Suprapubic skin (tissue), 3 donors: ENCODE data around the gene PSTPIP2.

Experiments used
- POLR2A ChIP-seq, 2 donors: fragments of 450-650 bp; IDR thresholded peaks; one replicate each; pipeline ENCODE4 v1.6.1; 2017; ENCODE audit warnings: antibody characterized with exemption in 2 of 2, mild to moderate bottlenecking in 2 of 2, moderate library complexity in 2 of 2
- TF ChIP-seq, protein P1 (sequence below), 2 donors: fragments of 200-600 bp in 1 of 2; fragments of 450-650 bp in 1 of 2; sonication (generic) in 1 of 2; IDR thresholded peaks; one replicate each; pipeline ENCODE4 v1.5.1; 2016 to 2019; ENCODE audit warnings: antibody characterized with exemption in 2 of 2, mild to moderate bottlenecking in 1 of 2, moderate library complexity in 1 of 2

DNA sequence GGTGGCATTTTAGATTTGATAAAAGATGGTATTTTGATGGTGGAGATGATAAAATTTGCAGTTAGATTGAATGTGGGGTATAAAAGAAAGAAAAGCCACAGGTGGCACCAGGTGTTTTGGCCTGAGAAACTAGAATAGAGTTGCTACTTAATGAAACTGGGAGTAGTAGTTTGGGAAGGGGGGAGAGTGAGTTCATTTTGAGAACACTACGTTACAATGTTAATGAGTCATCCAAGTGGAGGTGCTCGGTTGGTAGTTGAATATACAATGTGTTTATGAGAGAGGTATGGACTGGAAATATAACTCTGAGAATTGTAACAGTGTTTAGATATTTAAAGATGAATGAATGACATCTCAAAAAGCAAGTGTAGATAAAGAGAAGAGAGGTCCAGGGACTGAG lies 131.3 kb downstream of the PSTPIP2 start:
- TF ChIP-seq, protein P1, sequence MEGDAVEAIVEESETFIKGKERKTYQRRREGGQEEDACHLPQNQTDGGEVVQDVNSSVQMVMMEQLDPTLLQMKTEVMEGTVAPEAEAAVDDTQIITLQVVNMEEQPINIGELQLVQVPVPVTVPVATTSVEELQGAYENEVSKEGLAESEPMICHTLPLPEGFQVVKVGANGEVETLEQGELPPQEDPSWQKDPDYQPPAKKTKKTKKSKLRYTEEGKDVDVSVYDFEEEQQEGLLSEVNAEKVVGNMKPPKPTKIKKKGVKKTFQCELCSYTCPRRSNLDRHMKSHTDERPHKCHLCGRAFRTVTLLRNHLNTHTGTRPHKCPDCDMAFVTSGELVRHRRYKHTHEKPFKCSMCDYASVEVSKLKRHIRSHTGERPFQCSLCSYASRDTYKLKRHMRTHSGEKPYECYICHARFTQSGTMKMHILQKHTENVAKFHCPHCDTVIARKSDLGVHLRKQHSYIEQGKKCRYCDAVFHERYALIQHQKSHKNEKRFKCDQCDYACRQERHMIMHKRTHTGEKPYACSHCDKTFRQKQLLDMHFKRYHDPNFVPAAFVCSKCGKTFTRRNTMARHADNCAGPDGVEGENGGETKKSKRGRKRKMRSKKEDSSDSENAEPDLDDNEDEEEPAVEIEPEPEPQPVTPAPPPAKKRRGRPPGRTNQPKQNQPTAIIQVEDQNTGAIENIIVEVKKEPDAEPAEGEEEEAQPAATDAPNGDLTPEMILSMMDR (IDR thresholded peaks at IDR 0.05): no peak
- no peak for TF ChIP-seq POLR2A (IDR thresholded peaks at IDR 0.05)
